Neural crest cell (in vitro differentiated cells): ENCODE measurements around the gene EGF. TPM values are rescaled to one million over a fixed set of nuclear protein-coding genes. Genes with fewer than 3 reads are reported as not detected.
A peak's percentile ranks its signal among the peaks of the same experiment; 100 is the strongest.

Source experiments
- DNase-seq: peaks from one replicate; pipeline ENCODE4 v3.0.0; 2021; ENCODE audit warnings: low read depth, mixed read lengths, low spot score
- H3K27ac Mint-ChIP-seq: one replicate; pipeline ENCODE4 v1.8.0; 2021; ENCODE audit warnings: mild to moderate bottlenecking, mixed read lengths; ENCODE audit not compliant: unreplicated experiment
- H3K27me3 Mint-ChIP-seq: 2 replicates; pipeline ENCODE4 v1.8.0; 2021; ENCODE audit warnings: low read depth, mild to moderate bottlenecking, mixed read lengths
- H3K36me3 Mint-ChIP-seq: 2 replicates; pipeline ENCODE4 v1.8.0; 2021; ENCODE audit warnings: low read depth, mild to moderate bottlenecking, mixed read lengths
- H3K4me1 Mint-ChIP-seq: 2 replicates; pipeline ENCODE4 v1.8.0; 2021; ENCODE audit warnings: mixed read lengths
- H3K4me3 Mint-ChIP-seq: one replicate; pipeline ENCODE4 v1.8.0; 2021; ENCODE audit warnings: mild to moderate bottlenecking, mixed read lengths
- H3K9me3 Mint-ChIP-seq: 2 replicates; pipeline ENCODE4 v1.8.0; 2021; ENCODE audit warnings: mixed read lengths
- CTCF ChIP-seq: fragments of 200-600 bp; sonication (generic); conservative IDR thresholded peaks from 2 replicates; pipeline ENCODE4 v1.5.0; 2021; ENCODE audit warnings: antibody characterized with exemption, mild to moderate bottlenecking
- total RNA-seq: library from RNA; stranded (reverse); gene quantifications from 2 replicates; pipeline ENCODE4 v1.2.1, GENCODE V29; 2021

The EGF gene
- total RNA-seq, 1 donor from 2014 or later, result 0.84 TPM

- TF ChIP-seq CTCF, result no peak
- DNase-seq, result no peak
- Mint-ChIP-seq H3K4me3 (no peak overlapping the region), H3K9me3 (no peaks in the 10 kb centered on the region), H3K36me3 (no peaks in the 10 kb centered on the region), H3K4me1 (peaks cover 32% of the 10 kb centered on the region), H3K27ac (no peak overlapping the region), H3K27me3 (no peaks in the 10 kb centered on the region)
Observed at GRCh38 chr4:109915385-109916026, 2.8 kb downstream of the EGF start.

- no peaks in the 10 kb centered on the region for H3K27me3 Mint-ChIP-seq
- no peak for TF ChIP-seq CTCF
- no peak overlapping the region for H3K4me3 Mint-ChIP-seq
- no peaks in the 10 kb centered on the region for H3K9me3 Mint-ChIP-seq
- DNase-seq, result no peak
- peaks cover 37% of the 10 kb centered on the region for H3K4me1 Mint-ChIP-seq
- no peak overlapping the region for H3K27ac Mint-ChIP-seq
- H3K36me3 Mint-ChIP-seq, result peaks cover 2% of the 10 kb centered on the region
Observed at GRCh38 chr4:109916027-109916409, 3.3 kb downstream of the EGF start.

GRCh38 chr4:109921384-109921808 is 8.7 kb downstream of the EGF start:
- peak; percentile 6 for DNase-seq
- H3K9me3 Mint-ChIP-seq, result no peaks in the 10 kb centered on the region
- H3K4me1 Mint-ChIP-seq, result peaks cover 26% of the 10 kb centered on the region
- no peaks in the 10 kb centered on the region for H3K27me3 Mint-ChIP-seq
- no peak for TF ChIP-seq CTCF
- no peak overlapping the region for H3K4me3 Mint-ChIP-seq
- H3K36me3 Mint-ChIP-seq, result peaks cover 2% of the 10 kb centered on the region
- H3K27ac Mint-ChIP-seq, result peak overlapping the region; percentile 85

- Mint-ChIP-seq H3K9me3 (no peaks in the 10 kb centered on the region), H3K27me3 (no peaks in the 10 kb centered on the region)
- TF ChIP-seq CTCF, result no peak
Observed at GRCh38 chr4:109925396-109925795, 12.7 kb downstream of the EGF start.

GRCh38 chr4:109928327-109929045 is 15.8 kb downstream of the EGF start:
- DNase-seq, result no peak
- Mint-ChIP-seq H3K4me1 (peaks cover 4% of the 10 kb centered on the region), H3K4me3 (no peak overlapping the region), H3K36me3 (no peaks in the 10 kb centered on the region), H3K27me3 (no peaks in the 10 kb centered on the region), H3K9me3 (no peaks in the 10 kb centered on the region), H3K27ac (no peak overlapping the region)
- TF ChIP-seq CTCF, result no peak

More at GRCh38 chr4:109925396-109925795, 12.7 kb downstream of the EGF start:
- no peak overlapping the region for H3K4me3 Mint-ChIP-seq
- peaks cover 2% of the 10 kb centered on the region for H3K36me3 Mint-ChIP-seq
- no peak overlapping the region for H3K27ac Mint-ChIP-seq
- peaks cover 26% of the 10 kb centered on the region for H3K4me1 Mint-ChIP-seq
- no peak for DNase-seq
